ENCODE data around the gene MRO.
"Not testable (repeated sequence)": the region's sequence is repeated elsewhere in the genome, so short reads cannot be mapped to it uniquely, and the experiment has no call there.

Gene MRO

DNA sequence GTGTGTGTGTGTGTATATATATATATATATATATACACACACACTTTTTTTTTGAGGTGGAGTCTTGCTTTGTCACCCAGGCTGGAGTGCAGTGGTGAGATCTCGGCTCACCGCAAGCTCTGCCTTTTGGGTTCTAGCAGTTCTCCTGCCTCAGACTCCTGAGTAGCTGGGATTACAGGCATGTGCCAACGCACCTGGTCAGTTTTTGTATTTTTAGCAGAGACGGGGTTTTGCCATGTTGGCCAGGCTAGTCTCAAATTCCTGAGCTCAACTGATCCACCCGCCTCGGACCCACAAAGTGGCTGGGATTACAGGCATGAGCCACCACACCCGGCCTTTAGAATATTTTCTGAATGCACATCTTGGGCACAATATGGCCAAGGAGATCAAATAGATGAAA lies 13.7 kb upstream of the MRO start:
- DNase-seq: not testable (repeated sequence)

DNA sequence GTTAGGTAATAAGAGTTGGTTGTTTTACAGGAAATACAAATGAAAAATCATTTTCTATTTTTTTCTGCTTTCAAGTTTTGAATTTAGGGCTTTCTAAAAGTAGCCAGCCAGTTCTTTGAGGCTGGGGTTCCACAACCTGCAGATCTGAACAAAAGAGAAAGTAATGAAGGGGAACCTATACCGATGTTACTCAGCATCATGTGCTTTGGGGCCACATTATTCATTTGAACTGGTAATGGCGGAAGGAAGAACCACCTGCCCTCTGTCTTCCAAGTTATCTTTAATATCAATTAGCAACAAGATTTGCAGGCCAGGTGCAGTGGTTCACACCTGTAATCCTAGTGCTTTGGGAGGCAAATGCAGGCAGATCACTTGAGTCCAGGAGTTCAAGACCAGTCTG lies 12.9 kb upstream of the MRO start:
- DNase-seq: no peak

DNA sequence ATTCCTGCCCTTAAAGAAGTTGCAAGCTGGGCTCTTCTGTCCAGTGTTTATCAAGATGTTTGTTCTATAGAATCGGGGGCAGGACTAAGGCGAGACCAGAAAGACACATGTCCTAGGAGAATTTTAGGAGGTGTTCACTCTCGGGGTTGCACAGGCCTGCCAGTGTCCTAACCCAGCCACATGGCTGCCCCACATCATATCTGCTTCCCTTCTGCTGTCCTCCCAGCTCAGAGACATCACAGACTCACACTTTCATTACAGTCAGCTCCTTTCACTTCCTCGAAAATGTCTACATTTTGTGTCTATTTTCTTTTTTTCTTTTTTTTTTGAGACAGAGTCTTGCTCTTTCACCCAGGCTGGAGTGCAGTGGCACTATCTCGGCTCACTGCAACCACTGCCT lies 10.7 kb upstream of the MRO start:
- peak; percentile 66 to 73 (median 71) for DNase-seq

DNA sequence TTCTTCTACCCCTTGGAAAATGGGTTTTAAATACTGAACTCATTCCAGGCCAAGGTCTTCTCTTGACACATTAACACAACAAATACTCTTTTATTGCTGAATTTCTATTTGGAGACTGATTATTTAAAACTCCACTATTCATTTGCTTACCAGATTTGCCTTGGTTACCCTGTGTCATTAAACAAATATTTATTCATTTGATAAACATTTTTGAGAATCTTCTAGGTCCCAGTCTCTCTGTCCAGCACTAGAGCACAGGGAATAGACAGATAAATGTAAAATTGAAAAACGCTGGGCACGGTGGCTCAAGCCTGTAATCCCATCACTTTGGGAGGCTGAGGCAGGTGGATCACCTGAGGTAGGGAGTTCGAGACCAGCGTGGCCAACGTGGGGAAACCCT lies 9.8 kb upstream of the MRO start:
- DNase-seq: no peak

DNA sequence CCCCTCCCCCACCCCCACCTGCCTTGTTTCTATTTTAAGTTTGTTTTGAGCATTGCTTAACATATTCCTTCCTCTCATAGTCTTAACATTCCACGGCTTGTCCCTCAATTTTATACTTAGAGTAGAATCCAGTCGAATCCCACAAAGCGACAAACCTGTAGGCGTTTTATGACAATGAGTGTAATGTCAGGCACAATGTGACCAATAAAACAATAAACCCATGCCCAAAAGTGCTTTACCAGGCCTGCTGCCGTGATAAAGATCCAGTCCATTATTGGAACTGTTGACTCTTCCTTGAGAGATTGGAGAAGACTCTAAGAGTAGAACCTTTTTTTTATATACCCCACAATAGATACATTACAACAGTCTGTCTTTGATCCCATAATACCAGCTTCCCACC lies 6.2 kb upstream of the MRO start:
- no peak for DNase-seq

DNA sequence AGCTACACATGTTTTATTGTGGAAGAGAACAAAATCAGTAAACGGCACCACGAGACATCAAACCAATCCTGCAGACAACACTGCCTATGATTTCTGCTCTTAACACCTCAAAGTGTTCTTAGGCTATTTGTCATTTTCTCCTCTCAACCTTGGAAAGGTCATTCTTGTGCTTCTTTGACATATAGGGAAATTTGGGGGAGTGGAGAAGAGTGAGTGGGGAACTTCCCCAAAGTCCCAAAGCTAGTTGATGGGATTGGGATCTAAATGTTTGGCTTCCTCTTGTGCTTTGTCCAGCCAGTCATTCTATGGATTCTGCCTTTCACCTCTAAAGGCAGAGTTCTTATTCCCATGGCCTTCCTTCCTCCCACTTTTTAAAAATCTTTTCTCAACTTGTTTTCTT lies 5.8 kb upstream of the MRO start:
- DNase-seq: peak; percentile 24 to 56 (median 55)

DNA sequence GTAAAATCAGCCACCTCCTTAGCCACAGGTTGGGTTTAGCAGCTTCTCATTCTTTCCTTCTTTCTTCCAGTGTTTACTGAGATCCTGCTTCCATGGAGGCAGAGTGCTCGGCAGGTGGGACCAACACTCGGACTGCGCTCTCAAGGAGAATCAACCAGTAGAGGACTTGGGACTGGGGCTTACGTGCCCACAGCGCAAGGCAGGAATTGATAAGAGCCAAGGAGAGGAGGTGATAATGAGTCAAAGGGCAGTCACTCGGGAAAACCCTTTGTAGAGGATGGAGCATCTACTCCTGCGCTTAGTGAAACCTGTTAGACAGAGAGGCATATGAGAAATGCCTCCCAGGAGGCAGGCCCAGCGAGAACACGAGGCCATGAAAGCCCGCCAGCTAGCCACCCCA lies 2.9 kb upstream of the MRO start:
- DNase-seq: no peak

DNA sequence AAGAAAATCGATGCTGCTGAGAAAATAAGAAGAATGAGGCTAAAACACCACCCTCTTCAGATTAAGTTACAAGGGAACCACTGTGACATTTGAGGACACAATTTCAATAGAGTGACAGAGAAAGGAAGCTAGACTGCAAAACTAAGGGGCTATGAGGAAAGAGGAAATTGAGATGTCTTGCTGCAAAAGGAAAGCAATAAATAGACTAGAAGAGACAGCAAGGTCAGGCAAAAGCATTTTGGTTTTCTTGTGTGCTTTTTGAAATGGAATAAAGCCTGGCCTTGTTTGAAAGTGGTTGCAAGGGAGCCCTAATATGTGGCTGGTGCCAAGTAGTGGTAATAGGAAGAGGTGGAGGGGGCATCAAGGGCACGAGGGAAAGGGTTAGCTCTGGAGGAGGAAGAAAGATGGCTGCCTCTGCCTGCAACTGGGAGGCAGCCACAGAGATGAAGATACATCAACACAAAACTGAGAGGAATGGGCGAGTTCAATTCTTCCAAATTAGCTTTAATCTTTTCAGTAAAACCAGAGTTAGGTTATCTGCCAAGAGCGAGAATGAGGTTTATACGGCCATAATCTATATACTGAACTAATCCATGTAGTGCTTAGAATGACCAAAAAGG lies 1.2 kb upstream of the MRO start:
- DNase-seq: peak; percentile 27 to 47 (median 46)

DNA sequence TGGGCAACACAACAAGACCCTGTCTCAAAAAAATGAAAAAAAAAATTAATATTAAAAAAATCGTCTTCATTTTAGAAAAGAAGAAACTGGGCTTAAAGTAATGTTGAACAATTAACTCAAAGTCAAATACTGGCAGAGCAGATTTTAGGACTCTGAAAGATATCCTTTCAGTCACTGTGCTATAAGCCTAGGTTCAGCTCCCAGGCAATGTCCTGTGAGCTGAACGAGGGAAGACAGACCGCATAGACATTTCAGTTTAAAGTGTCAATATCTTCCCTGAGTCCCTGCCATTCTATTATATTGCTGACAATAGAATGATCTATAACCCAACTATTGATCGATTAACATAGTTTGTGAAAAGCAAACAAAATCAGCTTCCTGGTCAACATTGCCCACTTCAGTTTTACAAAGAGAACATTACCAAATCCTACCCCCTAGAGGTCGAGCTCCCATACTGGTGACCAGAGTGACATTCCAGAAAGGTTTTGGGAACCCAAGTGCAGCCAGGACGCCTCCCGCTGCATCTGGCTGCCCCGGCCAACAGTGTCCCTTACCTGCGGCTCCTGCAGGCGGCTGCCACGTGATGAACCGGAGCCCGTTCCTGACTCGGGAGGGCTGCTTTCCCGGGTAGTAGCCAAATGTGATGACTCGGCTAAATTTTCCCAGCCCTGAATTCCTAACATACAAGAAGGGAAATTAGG lies 639 bp downstream of the MRO start:
- DNase-seq: peak in 1 of 3 donors; percentile 15

DNA sequence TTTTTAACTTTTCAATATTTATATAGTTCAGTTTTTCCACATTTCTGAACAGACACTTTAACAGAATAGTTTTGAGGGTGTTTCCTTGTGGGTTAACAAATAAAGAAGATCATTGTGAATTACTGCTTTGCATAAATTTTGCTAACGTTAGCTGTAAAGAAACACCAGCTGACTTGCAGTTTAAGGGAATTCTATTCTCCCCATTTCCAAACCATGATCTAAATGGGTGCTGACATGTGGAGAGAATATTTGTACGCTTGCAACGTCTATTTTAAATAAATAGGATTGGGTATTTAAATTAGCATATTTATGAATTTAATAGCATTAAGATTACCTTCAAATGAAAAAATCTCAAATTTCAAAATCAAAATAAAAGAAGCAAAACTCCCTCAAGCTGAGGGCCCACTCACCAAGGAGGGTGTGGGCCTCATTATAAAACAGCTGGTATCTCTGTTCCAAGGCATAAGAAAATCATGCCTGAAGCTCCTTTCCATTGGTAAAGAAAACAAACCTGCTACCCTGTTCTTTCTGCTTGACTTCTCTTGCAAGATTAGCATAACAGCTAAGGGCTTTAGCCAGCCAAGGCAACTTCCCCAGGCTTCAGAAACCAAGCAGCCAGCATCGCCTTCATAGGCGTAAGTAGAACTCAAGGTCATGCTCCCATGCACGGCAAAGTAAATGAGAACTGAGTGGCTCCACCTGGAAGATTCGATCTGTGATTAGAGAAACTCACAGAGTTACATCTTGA lies 3.2 kb downstream of the MRO start:
- DNase-seq: no peak

DNA sequence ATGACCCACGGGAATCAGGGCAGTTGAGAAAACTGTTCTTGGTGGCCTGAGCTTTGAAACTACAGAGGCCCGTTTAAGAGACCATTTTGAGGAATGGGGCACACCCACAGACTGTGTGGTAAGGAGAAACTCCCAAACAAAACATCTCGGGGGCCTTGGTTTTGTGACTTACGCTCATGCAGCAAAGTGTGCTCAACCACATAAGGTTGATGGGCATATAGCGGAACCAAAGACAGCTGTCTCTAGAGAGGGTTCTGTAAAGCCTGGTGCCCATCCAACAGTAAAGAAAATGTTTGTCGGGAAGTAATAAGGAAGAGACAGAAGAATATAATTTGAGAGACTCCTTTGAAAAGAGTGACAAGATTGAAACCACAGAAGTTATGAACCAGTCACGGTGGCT lies 5.4 kb downstream of the MRO start:
- DNase-seq: no peak

DNA sequence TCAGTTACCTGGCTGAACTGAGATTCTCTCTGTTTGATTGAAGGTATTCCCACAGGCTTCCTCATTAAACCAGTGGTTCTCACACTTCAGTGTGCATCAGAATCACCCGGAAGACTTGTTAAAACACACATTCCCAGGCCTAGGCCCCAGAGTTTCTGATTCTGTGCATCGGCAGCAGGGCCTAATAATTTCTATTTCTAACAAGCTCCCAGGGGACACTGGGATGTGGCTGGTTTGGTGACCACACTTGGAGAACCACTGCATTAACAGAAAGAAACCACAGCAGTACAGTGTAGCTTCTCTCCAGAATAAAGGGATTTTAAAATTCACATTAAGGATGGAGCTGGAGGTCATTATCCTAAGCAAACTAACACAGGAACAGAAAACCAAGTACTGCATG lies 6.5 kb downstream of the MRO start:
- no peak for DNase-seq

DNA sequence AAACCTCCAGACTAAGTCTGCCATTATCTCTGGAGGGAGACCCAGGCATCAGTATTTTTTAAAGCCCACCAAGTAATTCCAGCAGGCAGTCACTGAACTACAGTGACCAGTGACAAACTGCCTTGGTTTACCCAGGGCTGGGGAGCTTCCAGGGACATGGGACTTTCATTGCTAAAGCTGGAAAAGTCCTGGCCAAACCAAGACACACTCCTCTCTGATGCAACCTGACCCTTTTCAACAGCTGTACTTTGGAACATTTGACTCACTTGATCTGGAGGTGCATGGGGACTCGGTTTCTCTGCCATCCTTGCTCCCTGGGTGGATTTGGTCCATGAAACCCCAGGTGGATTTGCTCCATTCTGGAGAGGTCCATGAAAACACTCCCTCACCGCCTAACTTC lies 7.0 kb downstream of the MRO start:
- no peak for DNase-seq

DNA sequence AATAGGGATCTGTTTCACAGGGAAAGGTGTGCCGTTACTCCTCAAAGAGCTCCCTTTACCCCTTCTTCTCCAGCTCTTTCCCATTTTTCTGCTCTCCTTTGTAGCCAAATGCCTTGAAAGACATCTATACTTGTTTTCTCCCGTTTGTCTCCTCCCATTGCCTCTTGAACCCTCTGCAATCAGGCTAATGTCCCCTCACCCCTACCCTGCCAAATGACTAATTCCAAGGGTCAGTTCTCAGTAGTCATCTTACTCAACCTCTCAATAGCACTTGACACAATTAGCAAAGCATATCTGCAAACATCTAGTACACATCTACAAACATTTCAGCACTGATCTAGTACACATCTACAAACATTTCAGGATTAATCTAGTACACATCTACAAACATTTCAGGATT lies 12.6 kb downstream of the MRO start:
- DNase-seq: no peak

DNA sequence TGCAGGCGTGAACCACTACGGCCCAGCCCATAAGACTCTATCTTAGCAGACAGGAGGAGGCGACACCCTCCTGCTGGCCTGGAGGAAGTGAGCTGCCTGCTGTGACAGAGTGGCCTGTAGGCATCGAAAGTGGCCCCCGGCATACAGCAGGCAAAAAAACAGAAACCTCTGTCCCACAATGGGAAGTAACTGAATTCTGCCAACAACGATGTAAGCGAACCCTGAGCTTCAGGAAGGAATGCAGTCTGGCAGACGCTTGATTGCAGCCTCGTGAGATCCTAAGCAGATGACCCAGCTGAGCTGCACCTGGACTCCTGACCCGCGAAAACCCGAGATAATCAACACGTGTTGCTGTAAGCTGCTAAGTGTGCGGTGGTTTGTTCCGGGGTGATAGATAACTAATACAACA lies 13.6 kb downstream of the MRO start:
- peak; percentile 65 to 78 (median 69) for DNase-seq

DNA sequence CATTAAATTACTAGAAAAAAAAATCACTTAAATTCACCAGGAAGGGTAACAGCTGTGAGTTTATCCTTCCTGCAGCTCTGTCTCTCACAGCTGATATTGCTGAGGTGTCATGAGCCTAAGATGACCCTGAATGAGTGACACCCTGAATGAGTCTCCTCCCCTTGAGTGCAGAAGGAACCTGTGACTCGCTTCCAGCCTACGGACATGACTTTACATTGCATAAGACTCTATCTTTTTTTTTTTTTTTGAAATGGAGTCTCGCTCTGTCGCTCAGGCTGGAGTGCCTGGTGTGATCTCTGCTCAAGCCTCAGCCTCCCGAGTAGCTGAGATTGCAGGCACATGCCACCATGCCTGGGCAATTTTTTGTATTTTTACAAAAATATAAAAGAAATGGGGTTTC lies 14.1 kb downstream of the MRO start:
- DNase-seq: peak; percentile 74 to 84 (median 77)

DNA sequence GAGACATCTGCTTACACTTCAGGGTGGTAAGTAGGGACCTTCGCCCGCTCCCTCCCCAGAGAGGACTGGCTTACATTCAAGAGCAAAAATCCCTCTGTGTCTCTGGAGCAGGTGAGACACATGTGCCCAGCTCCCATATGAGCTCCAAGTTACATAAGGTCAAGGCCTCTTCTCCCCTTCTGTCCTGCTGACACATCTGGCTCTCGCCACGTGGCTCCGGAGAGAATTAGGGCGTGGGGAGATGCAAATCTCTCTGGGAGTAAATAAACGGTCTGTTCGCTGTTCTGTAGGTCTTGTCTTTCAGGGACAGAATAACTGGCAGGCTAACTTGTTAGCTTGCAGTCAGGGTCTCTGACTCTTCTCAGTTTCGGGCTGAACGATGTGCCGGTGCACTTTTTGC lies 16.2 kb downstream of the MRO start:
- no peak for DNase-seq

DNA sequence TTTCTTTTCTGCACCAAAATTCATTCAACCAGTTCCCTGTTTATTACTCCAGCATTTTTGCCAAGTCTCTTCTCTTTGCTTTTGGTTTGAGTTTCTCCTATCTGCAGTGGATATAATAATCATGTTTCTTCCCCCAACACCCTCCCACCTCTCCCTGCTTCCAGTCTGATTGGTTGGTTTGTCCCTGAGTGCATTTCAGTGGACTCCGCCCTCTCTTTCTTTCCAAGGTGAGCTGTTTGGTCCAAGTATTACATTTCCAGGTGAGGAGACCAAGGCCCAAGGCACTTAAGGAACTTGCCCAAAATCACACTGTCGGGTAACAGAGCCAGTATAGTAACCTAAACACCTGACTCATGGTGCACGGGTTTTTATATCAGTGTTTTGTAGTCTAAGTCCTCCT lies 17.7 kb downstream of the MRO start:
- no peak for DNase-seq

DNA sequence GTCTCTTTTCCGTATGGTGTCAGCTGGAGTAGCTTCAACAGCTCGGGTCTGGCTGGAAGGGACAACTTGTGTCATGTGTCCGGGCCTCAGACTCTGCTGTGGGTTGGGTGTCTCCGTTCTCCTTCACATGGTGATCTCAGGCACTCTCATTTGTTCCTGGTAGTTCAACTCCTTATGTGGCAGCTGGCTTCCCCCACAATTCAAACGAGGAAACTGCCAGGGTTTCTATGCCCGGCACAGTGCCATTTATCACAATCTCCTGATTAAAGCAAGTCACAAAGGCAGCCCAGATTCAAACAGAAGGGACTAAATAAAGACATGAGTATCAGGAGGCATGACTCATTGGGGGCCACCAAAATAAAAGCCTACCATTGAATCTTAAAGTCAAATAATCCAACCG lies 22.7 kb downstream of the MRO start:
- DNase-seq: no peak

DNA sequence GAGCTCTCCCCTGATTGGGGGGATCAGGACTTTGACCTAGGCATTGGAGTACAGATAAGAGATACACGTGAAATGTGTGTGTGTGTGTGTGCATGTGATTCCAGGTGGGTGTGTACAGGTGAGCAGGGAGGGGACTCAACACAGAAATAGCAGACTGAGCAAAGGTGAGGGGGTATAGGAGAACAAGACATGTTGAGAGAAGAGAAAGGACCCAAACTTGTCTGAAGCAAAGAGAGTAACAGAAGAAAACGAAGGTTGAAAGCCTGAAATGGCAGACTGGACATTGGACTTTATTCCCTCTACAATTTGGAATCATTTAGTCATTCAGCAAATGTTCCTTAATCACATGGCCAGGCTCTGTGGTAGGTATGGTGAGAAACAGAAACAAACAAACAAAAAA lies 23.3 kb downstream of the MRO start:
- no peak for DNase-seq

DNA sequence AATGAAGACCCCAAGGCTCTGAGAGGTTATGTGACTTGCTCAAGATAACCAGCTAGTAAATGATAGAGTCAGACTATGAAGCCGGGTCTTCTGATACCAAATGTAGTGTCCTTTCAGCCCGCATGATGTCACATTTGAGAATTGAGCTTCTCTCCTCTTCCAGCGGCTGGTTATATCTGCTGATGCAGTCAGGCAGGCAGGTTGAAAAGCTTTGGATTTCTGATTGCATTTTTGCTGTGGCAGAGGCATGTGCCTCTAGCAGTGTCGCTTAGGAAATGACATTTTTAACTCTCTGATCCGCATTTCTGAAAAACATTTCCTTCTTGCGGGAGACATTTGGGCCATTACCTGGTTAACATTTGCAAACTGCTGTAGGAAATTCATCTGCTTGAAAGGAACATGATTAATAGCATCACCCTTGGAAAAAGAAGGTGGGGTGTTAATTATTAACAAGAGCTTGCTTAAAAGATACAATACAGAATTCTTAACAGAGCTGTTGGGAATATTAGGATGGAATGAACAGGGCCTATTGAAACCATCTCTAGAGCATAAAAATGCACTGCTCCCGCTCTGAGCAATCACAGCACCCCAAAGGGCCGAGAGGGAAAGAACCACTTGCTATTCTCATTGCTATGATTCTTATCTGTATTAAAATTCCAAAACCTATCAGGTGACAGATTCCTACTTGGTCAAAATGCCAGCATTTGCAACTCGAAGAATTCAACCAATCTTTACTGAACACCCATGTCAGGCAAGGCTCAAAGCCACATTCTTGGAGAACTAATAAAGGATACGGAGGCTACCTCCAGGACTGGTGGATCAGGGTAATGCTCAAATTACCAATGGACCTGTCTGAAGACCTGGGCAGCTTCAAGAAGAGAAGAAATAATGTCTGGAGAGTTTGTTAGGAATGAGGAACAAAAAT lies 25.9 kb downstream of the MRO start:
- DNase-seq: no peak

DNA sequence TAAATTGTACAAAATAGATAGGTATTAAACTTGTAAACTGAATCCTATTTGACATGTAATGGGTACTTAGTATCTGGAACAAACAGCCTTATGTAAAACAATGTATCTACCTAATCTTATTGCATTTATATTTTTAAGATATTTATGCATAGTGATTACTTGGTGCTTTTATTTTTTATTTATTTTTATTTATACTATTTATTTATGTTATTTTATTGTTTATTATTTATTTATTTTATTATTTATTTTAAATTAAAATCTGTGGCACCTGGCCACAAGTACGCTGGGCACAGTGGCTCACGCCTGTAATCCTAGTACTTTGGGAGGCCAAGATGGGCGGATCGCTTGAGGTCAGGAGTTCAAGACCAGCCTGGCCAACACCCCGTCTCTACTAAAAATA lies 26.9 kb downstream of the MRO start:
- DNase-seq: no peak

Data from suppressor macrophage treated with lipopolysaccharide for 1 hour (primary cell).